Stimulated activated CD4-positive, alpha-beta T cell treated with anti-CD3 and anti-CD28 coated beads, Interleukin-1b, Interleukin-23, amount 100 ng/mL, for 24 hours (primary cell): ENCODE data around the gene PDE1C.
"Not testable (repeated sequence)": the region's sequence is repeated elsewhere in the genome, so short reads cannot be mapped to it uniquely, and the experiment has no call there.

ENCODE experiments used
- DNase-seq, 4 experiments: peaks; one replicate each; pipeline ENCODE4 v3.0.0-alpha.2; 2020; ENCODE audit warnings: low read depth in 4 of 4, low spot score in 1 of 4

Gene PDE1C

GRCh38 chr7:32070406-32071360, at the start of gene PDE1C:
Gene PDE1C, minus strand, starts transcription at chr7:32070407.
- no peak for DNase-seq

- no peak for DNase-seq
Observed at GRCh38 chr7:32119790-32120196, 49.6 kb upstream of the PDE1C start.

GRCh38 chr7:32117837-32118236, 47.6 kb upstream of the PDE1C start:
- DNase-seq, result no peak

- no peak for DNase-seq
Observed at GRCh38 chr7:32116436-32116835, 46.2 kb upstream of the PDE1C start.

- no peak for DNase-seq
Observed at GRCh38 chr7:32115831-32116230, 45.6 kb upstream of the PDE1C start.

- DNase-seq, result no peak
Observed at GRCh38 chr7:32108651-32109050, 38.4 kb upstream of the PDE1C start.

- DNase-seq, result no peak
Observed at GRCh38 chr7:32104766-32105165, 34.6 kb upstream of the PDE1C start.

GRCh38 chr7:32103361-32103760, 33.2 kb upstream of the PDE1C start:
- no peak for DNase-seq

- DNase-seq, result no peak
Observed at GRCh38 chr7:32102432-32102873, 32.2 kb upstream of the PDE1C start.

- DNase-seq, result no peak
Observed at GRCh38 chr7:32100407-32100907, 30.2 kb upstream of the PDE1C start.

- DNase-seq, result no peak
Observed at GRCh38 chr7:32094516-32094915, 24.3 kb upstream of the PDE1C start.

GRCh38 chr7:32093415-32094408, 23.5 kb upstream of the PDE1C start:
- no peak for DNase-seq

- no peak for DNase-seq
Observed at GRCh38 chr7:32092346-32092745, 22.1 kb upstream of the PDE1C start.

GRCh38 chr7:32091608-32092210, 21.5 kb upstream of the PDE1C start:
- no peak for DNase-seq

GRCh38 chr7:32089678-32090077, 19.5 kb upstream of the PDE1C start:
- no peak for DNase-seq

GRCh38 chr7:32089256-32089655, 19.0 kb upstream of the PDE1C start:
- no peak for DNase-seq

- DNase-seq, result no peak
Observed at GRCh38 chr7:32088451-32088881, 18.3 kb upstream of the PDE1C start.

GRCh38 chr7:32079510-32079909, 9.3 kb upstream of the PDE1C start:
- no peak for DNase-seq

- DNase-seq, result no peak
Observed at GRCh38 chr7:32078824-32079223, 8.6 kb upstream of the PDE1C start.

GRCh38 chr7:32077806-32078205, 7.6 kb upstream of the PDE1C start:
- DNase-seq, result no peak

GRCh38 chr7:32076802-32077201, 6.6 kb upstream of the PDE1C start:
- DNase-seq, result not testable (repeated sequence)
